GM21786 (cell line): ENCODE data around the gene RASIP1.

ENCODE experiments used
- ATAC-seq: cut with Tn5 transposase; IDR thresholded peaks from one replicate; pipeline ENCODE4 v1.9.1; 2021; ENCODE audit not compliant: unreplicated experiment

The RASIP1 gene

DNA sequence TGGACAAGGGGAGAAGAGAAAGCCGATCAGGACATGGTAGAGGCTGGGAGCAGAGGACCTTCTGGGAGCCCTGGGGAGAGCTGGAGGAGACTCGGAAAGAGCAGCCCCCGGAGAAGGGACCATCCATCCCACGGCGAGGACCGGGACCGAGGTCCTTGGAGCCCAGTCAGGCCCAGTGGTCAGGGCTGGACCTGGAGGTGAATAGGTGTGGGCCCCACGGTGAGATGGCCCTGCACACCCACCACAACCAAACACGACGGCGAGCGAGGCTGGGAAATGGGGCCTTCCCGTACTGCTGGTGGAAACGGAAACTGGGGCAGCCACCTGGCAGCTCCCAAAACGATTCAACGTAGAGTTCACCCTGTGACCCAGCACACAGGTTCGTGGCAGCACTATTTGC, 63.9 kb downstream of the RASIP1 start:
- no peak for ATAC-seq

DNA sequence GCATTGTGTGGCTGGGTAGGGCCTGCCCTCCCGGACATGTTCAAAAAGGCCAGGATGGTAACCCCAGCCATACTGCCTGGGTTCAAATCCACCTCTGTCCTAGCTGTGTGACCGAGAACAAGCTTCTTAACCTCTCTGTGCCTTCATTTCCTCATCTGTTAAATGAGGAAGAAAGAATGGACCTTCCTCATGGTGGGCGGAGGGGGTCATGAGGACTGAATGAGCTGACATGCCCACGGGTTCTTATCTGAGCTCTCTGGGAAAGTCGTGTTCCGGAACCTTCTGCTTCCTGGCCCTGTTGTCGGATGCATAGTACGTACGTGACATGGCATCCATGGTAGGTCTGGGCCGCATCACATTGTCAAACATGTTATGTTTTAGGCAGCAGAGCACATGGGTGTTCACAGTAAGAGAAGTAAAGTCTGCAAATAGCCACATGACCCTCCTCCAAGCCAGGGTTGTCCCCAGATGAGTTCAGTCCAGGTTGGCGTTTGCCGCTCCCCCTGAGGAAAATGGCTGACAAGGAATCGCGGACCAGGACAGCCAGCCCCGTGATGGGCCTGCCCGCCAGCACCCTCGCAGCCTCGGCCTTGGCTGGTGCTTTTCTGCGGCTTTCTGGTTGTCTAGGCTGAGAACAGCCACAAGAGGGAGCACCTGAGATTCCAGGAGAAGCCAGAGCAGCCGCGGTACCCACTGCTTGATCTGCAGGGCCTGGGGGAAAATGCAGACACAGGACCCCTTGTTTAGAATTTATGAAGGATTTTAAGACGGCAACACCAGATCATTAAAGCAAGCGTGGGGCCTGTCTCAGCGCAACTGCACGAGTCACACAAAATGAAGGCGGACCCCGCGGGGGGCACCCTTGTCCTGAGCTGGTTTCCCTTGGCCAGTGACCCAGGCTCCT, 65.2 kb downstream of the RASIP1 start:
- no peak for ATAC-seq

DNA sequence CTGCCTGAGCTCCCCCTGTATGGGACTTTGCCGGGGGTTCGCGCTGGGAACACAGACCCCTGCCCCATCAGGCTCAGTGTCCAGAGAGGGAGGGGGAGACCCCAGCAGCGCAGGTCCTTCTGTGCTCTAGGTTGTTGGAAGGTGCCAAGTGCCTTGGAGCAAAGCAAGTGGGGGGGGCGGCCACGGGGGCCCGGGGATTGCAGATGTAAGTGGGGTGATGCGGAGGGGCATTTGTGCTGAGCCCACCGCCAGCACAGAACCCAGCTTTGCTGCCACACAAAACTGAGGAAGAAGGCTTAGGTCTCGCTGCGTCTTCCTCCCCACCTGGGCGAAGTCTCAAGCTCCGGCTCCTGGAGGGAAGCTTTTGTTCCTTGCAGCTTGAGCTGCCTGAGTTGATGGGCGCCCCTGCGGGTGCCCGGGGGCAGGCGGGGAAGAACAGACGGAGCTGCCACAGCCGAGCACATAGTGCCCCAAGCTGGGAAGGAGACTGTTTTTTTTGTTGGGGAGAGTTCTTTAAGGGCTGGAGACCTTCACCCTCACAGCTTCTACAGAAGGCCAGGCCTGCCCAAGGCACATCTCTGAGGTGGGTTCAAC, 66.1 kb downstream of the RASIP1 start:
- ATAC-seq, result no peak

DNA sequence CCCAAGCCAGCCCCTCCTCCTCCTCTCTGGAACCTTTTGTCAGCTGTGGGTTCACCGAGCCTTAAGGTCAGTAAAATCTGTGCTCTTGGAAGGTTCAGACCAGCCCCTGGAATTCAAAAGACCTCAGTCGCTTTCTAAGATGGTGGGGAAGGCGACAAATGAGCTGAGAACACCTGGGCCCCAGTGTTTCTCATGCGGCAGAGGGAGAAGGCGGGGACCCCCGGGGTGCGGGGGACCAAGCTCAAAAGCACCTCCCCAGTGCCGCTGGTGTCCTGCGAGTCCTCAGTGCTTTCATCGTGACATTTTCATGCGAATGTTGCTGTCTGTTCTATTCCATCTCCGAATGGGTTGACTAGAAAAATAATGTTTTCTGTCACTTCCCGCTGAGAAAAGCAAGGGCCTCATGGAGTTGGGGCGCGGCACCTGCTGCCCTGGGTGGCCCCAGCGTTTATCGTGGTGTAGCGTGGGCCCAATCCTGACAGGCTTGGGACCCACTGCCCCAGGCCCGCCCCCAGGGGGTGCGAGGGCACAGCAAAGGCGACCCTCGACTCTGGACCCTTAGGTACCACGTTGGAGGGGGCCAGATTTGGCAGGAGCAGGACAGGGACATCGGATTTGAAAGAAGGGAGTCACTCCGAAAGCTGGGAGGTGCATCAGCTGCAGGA, 66.8 kb downstream of the RASIP1 start:
- no peak for ATAC-seq

DNA sequence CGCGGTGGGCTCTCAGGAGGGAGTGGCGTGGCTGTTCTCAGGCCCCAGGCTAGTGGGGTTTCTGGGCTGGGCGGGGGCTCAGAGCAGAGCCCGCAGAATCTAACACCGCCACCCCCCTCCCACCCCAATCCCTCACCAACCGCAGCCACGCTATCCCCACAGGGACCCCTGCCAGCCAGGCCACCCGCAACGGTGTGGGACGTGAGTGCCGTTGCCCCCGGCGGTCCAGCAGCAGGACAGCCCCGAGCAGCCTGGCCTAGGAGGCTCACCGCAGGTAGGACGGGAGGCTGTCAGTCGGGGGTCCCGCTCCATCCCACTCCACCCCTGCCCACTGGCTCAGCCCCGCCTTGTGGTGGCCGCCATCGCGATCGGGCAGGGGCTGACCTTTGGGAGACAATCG, 67.4 kb downstream of the RASIP1 start, which contains the start of gene NTN5:
TSS of gene NTN5 (minus strand) at position 24 of the 400 bp plus-strand sequence. CDS start 2,031 bp downstream, outside the sequence.
- ATAC-seq, result no peak

DNA sequence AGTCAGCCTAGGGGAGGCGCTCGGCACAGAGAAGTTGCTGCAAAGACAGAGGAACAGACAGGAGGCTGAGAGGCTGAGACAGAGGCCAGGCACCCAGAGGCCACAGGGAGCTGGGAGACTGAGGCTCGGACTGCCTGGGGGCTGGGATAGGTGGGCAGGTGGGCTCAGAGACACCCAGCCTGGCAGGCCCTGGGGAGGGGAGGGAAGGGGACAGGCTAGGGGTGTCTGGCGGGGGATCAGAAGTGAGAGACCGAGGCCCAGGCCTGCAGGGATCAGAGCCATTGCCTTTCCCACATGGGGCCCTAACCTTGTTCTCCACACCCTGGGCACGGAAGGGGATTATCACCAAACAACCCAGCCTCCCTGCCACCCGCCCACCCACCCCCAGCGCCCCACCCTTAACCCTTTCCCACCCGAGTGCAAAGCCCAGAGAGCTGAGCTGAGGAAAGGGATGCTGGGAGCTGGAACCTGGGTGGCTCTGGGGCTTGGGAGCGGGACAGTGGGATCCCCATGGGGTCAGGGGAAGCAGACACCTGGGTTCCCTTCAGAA, 68.9 kb downstream of the RASIP1 start:
- ATAC-seq, result no peak

DNA sequence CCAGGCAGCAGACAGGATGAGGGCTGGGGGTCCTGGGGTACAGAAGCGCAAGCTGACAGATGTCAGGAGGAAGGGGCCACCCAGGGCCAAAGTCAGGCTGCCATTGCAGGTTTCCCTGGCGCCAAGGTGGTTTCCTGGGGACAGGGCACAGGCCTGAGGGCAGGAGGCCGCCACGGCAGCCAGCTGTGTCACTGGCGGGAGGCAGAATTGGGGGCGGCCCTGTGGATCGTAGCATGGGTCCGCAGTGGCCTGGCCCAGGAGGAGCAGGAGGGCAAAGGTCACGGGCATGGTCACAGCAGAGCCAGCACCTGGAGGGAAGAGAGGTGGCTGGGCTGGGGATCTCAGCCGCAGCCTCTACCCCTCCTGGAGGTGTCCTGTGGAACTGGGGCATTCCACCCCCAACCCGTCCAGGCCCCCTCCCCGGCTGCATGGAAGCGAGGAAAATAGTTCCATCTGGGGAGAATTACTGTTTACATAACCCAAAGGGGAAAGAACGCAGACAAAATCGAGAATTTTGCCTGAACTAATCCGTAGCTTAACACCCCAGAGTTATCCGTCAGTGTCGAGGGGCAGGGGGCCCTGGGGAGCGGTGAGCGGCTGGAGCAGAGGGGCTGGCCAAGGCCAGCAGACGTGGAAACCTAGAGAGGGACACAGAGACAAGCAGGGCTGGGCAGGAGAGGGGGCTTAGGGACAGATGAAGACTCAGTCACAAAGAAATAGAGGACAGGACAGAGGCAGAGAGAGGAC, 69.5 kb downstream of the RASIP1 start:
- ATAC-seq, result no peak
